Adrenal gland (tissue), 5 donors: ENCODE measurements around the gene ASTN2.

Experiments used
- POLR2A ChIP-seq, 2 donors: fragments of 450-650 bp; IDR thresholded peaks; one replicate each; pipeline ENCODE4 v1.6.1; 2017; ENCODE audit warnings: antibody characterized with exemption in 2 of 2, mild to moderate bottlenecking in 2 of 2, moderate library complexity in 1 of 2
- TF ChIP-seq, protein P1 (sequence below), 6 experiments: fragments of 450-650 bp in 4 of 6; fragments of 200-600 bp in 2 of 6; sonication (generic) in 1 of 6; IDR thresholded peaks; 1 replicate in 5 of 6; 2 replicates in 1 of 6; pipeline versions ENCODE4 v1.5.1 to v1.8.0; 2016 to 2021; ENCODE audit warnings: antibody characterized with exemption in 6 of 6, mild to moderate bottlenecking in 2 of 6, moderate library complexity in 1 of 6
- donor health status: DM: no; HTN: no; CAD: no.

GRCh38 chr9:117092582-117092981 is 322.3 kb downstream of the ASTN2 start:
- TF ChIP-seq, protein P1, sequence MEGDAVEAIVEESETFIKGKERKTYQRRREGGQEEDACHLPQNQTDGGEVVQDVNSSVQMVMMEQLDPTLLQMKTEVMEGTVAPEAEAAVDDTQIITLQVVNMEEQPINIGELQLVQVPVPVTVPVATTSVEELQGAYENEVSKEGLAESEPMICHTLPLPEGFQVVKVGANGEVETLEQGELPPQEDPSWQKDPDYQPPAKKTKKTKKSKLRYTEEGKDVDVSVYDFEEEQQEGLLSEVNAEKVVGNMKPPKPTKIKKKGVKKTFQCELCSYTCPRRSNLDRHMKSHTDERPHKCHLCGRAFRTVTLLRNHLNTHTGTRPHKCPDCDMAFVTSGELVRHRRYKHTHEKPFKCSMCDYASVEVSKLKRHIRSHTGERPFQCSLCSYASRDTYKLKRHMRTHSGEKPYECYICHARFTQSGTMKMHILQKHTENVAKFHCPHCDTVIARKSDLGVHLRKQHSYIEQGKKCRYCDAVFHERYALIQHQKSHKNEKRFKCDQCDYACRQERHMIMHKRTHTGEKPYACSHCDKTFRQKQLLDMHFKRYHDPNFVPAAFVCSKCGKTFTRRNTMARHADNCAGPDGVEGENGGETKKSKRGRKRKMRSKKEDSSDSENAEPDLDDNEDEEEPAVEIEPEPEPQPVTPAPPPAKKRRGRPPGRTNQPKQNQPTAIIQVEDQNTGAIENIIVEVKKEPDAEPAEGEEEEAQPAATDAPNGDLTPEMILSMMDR (IDR thresholded peaks at IDR 0.05): no peak
- TF ChIP-seq POLR2A (IDR thresholded peaks at IDR 0.05): no peak
